Measurements from ENCODE around the gene RMP24.

- TF ChIP-seq CTCF (conservative IDR thresholded peaks at IDR 0.05) (no peak), EZH2 (IDR thresholded peaks at IDR 0.05; ENCODE audit: low read depth) (no peak)
Observed at GRCh38 chr18:36025025-36025424, 52.5 kb downstream of the RMP24 start.

Data from PC-9 (cell line).